A172 (cell line): Measurements from ENCODE around the gene FGD4. TPM values are rescaled to one million over a fixed set of nuclear protein-coding genes. Genes with fewer than 3 reads are reported as not detected.

Experiments used
- DNase-seq: peaks from one replicate; pipeline ENCODE4 v3.0.0-alpha.2; 2015; ENCODE audit warnings: low spot score
- total RNA-seq: library from RNA; depleted of rRNA; stranded (reverse); fragments of >200 nt; shearing (Covaris generic); gene quantifications from 2 replicates; pipeline ENCODE4 v1.2.3, GENCODE V29; 2014

FGD4 gene
- total RNA-seq, 1 experiment from 2014 or later = 0.69 TPM

- no peak for DNase-seq
These were observed 3.6 kb downstream of the FGD4 start for GRCh38 chr12:32402946-32403345.

- no peak for DNase-seq
These were observed 8.4 kb downstream of the FGD4 start for GRCh38 chr12:32407795-32408194.

- no peak for DNase-seq
These were observed 14.1 kb downstream of the FGD4 start for GRCh38 chr12:32413412-32413811.

- DNase-seq = no peak
These were observed 18.9 kb downstream of the FGD4 start for GRCh38 chr12:32418221-32418620.

- DNase-seq = no peak
These were observed 19.7 kb downstream of the FGD4 start for GRCh38 chr12:32418903-32419519.

- DNase-seq = peak; percentile 11
These were observed 20.2 kb downstream of the FGD4 start for GRCh38 chr12:32419520-32419960.

GRCh38 chr12:32420356-32420755 is 21.0 kb downstream of the FGD4 start:
- no peak for DNase-seq

GRCh38 chr12:32423559-32423958 is 24.2 kb downstream of the FGD4 start:
- DNase-seq = no peak

GRCh38 chr12:32431025-32431424 is 31.7 kb downstream of the FGD4 start:
- no peak for DNase-seq

- DNase-seq = no peak
These were observed 36.8 kb downstream of the FGD4 start for GRCh38 chr12:32435921-32436705.

- peak; percentile 78 for DNase-seq
These were observed 37.7 kb downstream of the FGD4 start for GRCh38 chr12:32437095-32437515.

GRCh38 chr12:32440120-32440865 is 40.9 kb downstream of the FGD4 start:
- DNase-seq = no peak

GRCh38 chr12:32443491-32443890 is 44.1 kb downstream of the FGD4 start:
- DNase-seq = no peak

GRCh38 chr12:32444895-32445294 is 45.5 kb downstream of the FGD4 start:
- DNase-seq = peak; percentile 79

- DNase-seq = no peak
These were observed 46.0 kb downstream of the FGD4 start for GRCh38 chr12:32445356-32445755.

- no peak for DNase-seq
These were observed 47.2 kb downstream of the FGD4 start for GRCh38 chr12:32446316-32447119.

GRCh38 chr12:32448586-32448985 is 49.2 kb downstream of the FGD4 start:
- peak; percentile 24 for DNase-seq

- DNase-seq = no peak
These were observed 51.0 kb downstream of the FGD4 start for GRCh38 chr12:32450363-32450762.

- DNase-seq = no peak
These were observed 51.4 kb downstream of the FGD4 start for GRCh38 chr12:32450768-32451167.

GRCh38 chr12:32451816-32452215 is 52.5 kb downstream of the FGD4 start:
- no peak for DNase-seq

- DNase-seq = peak; percentile 54
These were observed 54.7 kb downstream of the FGD4 start for GRCh38 chr12:32454075-32454474.

GRCh38 chr12:32454866-32455265 is 55.5 kb downstream of the FGD4 start:
- DNase-seq = no peak
